ENCODE results near the gene BAD. TPM values are rescaled to one million over a fixed set of nuclear protein-coding genes. Genes with fewer than 3 reads are reported as not detected.

Gene BAD
- total RNA-seq, 1 experiment from 2014 or later = 19.3 TPM

DNA sequence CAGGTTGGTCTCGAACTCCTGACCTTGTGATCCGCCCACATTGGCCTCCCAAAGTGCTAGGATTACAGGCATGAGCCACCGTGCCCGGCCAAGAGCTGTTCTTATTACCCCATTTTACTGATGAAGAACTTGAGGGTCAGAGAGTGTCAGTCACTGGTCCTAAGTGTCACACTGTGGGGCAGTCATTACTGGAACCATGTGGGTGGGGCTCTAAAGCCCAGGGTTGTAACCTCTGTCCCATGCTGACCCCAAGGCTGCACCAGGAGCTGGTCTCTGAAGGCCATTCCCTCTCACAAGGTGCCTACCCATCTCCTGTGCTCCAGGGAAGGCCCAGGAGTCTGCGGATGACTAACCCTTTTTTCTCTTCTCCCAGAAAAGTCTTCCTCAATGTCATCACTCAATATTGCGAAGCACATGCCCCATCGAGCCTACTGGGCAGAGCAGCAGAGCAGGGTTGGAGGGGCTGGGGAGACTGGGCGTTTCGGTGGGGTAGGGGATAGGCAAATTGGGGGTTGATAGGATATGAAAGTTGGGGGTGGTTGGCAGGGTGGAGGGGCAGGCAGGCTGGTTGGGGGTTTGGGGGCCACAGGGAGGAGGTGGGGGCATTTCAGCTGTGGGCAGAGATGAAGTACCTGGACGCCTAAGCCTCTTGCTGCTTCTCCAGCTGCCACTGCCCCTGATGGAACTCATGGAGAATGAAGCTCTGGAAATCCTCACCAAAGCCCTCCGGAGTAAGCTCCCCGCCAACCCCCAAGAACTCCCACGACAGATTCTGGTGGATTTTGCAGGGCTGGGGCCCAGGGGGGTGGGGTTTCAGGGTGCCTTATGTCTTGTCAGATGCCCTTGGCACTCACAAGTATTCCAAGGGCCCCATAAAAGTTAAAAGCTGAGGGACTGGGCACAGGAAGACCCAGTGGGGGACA lies 18.9 kb upstream of the BAD start:
- in situ Hi-C loops (cut with HindIII; ENCODE audit: low pct_unique_long_range_greater_than_20kb, low sequenced_read_pairs) = no loop called here
- no peak for DNase-seq (ENCODE audit: low read depth, low spot score)

DNA sequence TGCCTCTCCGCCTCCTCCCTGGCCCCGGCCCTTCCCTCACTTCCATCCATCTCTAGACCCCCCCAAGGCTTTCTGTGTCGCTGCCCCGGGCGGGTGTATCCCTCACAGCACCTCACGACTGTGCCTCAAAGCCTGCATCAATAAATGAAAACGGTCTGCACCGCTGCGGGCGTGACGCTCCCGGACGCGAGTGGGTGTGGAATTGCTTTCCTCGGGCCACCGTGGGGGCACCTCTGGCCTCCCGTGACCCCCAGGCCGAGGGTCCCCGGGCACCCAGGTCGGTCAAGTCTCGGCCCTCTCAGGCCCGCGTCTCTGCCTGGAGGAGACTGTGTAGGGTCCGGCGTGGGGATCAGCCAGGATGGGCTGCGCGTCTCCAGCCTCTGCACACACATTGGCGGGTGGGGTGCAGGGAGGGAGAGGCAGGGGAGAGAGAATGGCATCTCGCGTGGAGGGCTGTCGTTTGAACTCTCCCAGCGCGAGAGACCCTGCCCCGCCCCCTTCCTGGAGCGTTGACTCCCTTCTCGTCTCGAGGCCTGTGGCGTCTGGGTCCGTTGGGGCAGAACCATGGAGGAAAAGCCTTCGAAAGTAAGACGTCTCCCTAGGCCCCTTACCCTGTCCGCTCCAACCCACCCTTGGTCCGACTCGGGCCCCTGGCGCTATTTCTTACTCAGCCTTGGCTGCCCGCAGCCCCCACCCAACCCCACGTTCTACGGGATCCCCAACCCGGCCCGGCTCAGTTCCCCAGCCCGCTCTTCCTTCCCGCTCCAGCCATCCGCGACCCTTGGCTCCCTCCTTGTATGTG lies 15.6 kb upstream of the BAD start, which contains the start of gene CATSPERZ:
CATSPERZ (plus strand) TSS at position 512 of the 802 bp plus-strand sequence; CDS start at position 565, 53 bp downstream.
- in situ Hi-C loops (cut with HindIII; ENCODE audit: low pct_unique_long_range_greater_than_20kb, low sequenced_read_pairs) = no loop called here

DNA sequence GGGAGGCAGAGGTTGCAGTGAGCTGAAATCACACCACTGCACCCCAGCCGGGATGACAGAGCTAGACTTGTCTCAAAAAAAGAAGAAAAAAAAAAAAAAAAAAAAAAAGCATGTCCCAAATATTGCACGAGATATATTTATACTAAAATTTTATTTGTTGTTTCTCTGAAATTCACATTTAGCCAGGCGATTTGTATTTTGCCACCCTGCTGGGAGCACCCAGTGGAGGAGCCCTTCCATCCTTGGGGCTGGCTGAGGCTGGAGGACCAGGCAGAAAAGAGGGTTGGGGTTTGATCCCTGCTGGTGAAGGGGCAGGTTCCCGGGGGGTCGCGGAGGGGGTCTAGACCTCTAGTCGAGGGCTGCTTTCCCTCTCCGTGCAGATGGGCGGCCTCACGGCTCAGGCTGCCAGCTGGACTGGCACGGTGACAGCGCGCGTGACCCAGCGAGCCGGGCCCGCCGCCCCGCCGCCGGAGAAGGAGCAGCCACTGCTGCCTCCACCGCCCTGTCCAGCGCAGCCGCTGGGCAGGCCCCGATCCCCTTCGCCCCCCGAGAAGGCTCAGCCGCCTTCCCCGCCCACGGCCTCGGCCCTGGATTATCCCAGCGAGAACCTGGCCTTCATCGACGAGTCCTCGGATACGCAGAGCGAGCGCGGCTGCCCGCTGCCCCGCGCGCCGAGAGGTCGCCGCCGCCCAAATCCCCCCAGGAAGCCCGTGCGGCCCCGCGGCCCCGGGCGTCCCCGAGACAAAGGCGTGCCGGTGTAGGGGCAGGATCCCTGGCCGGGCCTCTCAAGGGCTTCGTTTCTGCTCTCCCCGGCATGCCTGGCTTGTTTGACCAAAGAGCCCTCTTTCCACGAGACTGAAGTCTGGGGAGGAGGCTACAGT lies 14.7 kb upstream of the BAD start:
- DNase-seq (ENCODE audit: low read depth, low spot score) = no peak
- in situ Hi-C loops (cut with HindIII; ENCODE audit: low pct_unique_long_range_greater_than_20kb, low sequenced_read_pairs) = no loop called here

More for the DNA sequence above, 15.6 kb upstream of the BAD start, which contains the start of gene CATSPERZ:
- DNase-seq (ENCODE audit: low read depth, low spot score) = no peak

DNA sequence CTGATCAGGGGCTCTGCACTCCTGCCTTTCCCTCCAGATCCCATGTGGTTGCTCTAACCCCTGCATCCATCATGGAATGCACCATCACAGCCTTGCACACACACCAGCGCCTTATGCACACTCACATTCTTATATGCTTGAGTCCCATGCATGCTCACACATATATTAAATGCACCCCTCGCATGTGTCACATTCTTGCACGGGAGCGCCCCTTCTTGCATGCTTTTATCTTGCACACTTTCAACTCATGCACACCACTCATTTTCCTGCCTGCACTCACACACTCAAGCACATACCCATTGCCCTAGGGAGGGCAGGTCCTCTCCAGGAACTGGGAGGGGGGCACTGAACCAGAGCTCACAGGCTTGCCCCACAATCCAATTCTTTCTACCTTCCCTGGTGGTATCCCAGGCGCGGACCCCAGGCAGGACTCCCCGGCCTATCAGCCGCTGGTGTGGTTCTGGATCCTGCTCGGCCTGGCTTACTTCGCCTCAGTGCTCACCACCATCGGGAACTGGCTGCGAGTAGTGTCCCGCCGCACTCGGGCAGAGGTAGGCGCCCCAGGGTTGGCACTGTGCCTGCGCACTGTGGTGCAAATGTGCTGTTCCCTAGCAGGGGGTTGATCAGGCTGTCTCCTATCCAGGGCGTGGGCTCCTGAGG lies 13.4 kb upstream of the BAD start:
- DNase-seq (ENCODE audit: low read depth, low spot score) = no peak
- in situ Hi-C loops (cut with HindIII; ENCODE audit: low pct_unique_long_range_greater_than_20kb, low sequenced_read_pairs) = no loop called here

DNA sequence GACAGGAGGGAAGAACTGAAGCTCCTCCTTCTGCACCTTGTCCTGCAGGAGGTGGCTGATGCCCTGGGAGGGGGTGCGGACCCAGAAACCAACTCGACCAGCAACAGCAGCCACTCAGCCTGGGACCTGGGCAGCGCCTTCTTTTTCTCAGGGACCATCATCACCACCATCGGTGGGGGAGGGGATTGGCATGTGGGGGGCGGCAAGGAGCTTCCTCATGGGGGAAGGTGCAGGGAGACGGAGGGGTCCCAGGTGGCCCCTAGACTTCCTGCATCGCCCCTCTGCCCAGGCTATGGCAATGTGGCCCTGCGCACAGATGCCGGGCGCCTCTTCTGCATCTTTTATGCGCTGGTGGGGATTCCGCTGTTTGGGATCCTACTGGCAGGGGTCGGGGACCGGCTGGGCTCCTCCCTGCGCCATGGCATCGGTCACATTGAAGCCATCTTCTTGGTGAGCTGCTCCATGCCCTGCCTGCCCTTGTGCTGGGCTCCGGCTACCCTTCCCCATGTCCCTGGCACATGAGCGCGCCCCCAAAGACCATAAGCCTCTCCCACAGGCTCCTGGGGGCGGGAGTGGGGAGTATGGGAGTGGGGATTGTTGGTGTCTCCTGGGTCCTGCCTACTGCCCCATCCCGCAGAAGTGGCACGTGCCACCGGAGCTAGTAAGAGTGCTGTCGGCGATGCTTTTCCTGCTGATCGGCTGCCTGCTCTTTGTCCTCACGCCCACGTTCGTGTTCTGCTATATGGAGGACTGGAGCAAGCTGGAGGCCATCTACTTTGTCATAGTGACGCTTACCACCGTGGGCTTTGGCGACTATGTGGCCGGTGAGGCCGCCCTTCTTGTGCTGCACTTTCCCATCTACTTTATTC lies 12.6 kb upstream of the BAD start:
- no peak for DNase-seq (ENCODE audit: low read depth, low spot score)
- in situ Hi-C loops (cut with HindIII; ENCODE audit: low pct_unique_long_range_greater_than_20kb, low sequenced_read_pairs) = no loop called here

DNA sequence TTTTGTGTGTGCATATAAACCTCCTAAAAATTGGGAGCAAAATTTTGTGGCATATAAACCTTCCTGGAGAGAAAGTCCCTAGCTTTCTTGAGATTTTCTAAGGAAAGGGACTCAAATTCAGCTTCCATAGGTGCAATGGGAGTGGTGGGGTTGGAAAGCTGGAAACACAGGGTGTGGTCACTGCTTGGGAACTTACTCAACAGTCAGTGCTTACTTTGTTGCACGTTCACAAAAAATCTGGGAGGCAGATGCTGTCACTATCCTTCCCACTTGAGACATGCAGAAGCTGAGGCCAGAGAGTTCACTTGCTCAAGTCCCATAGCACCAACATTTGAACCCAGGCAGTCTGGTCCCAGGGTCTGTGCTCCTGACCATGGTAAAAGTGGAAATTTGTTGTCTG lies 11.8 kb upstream of the BAD start:
- in situ Hi-C loops (cut with HindIII; ENCODE audit: low pct_unique_long_range_greater_than_20kb, low sequenced_read_pairs) = no loop called here
- no peak for DNase-seq (ENCODE audit: low read depth, low spot score)

DNA sequence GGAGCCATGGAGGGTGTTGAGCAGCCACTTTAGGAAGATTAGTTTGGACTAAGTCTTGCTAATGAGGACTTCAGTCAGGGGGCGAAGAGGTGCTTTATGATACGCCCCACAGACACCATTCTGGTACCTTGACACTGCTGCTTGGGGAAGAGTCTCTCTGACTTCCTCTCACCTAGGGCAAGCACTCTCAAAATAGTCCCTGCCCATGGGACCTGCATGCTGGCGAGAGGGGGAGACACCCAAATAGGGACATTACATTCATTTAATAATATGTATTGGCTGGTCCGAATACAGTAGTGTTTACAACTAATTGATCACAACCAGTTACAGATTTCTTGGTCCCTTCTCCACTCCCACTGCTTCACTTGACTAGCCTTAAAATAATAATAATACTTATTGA lies 11.3 kb upstream of the BAD start:
- in situ Hi-C loops (cut with HindIII; ENCODE audit: low pct_unique_long_range_greater_than_20kb, low sequenced_read_pairs) = no loop called here
- DNase-seq (ENCODE audit: low read depth, low spot score) = no peak

DNA sequence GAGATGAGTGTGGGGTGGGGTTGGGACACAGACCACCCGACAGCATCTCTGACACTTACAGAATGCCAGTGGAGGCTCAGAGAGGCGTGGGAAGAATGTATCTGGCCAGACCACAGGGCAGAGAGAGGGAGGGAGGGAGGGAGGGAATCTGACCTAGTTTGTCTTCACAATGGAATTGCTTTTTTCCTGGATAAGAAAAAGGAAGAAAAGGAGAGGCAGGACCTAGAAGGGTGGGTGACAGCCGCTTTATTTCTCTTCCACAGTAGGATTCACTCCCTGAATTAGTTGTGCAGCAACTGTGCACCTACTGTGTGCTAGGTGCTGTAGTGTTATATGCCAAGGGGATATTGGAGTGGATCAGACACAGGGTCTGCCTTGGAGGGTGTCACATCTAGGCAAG lies 10.3 kb upstream of the BAD start:
- in situ Hi-C loops (cut with HindIII; ENCODE audit: low pct_unique_long_range_greater_than_20kb, low sequenced_read_pairs) = no loop called here
- DNase-seq (ENCODE audit: low read depth, low spot score) = no peak

DNA sequence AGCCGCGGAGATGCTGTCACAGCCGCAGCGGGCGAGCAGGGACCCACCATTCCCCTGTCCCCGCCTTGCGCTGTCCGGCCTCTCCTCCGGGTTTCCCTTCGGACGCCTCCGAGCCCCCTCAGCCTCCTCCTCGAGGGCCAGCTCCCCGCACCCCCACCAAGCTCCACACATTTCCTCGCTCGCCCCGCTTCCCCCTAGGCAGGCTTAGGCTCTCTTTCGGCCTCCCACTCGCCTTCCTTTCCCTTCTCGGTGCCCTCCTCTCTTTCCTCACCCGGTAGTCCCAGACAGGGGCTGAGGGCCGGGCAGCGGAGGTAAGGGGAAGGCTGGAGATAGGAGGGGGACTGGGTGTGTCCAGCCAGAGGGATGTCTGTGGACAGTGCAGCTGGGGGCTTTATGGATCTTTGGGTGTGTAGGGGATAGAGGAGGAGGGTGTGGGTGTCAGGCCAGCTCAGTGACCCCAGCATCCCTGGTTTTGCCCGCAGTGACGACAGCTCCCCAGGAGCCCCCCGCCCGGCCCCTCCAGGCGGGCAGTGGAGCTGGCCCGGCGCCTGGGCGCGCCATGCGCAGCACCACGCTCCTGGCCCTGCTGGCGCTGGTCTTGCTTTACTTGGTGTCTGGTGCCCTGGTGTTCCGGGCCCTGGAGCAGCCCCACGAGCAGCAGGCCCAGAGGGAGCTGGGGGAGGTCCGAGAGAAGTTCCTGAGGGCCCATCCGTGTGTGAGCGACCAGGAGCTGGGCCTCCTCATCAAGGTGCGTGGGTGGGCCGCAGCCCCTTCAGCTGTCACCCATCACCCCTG lies 8.2 kb upstream of the BAD start:
- DNase-seq (ENCODE audit: low read depth, low spot score) = no peak

DNA sequence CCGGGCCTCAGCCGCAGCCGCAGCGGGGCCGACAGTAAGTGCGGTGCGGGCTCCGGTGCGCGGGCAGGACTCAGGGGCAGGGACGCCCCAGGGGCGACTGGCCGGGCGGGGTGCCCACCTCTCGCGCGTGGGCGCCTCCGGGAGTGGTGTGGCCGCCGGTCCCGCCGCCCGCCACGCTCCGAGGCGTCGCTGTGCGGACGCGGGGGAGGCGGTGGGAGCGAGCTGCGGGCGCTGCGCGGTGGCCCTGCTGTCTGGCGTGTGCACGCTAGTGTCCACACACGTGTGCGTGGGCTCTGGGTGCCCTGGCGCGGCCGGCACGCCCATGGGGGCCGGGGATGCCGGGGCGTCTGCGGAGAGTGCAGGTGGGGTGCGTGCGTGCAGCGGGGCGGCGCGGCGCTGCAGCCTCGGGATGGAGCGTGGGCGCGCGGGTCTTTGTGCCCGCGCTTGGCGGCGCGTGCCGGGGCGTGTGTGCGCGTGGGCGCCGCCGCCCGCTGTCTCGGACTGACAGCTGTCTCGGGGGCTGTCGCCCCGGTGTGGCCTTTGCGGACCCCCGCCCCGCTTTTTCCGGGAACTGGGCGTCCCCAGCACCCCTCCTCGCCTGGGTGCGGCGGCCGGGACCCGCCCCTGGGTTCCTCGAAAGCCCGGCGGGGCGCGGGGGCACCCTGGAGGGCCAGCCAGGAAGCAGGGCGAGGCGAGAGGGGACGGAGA lies 7.4 kb upstream of the BAD start:
- in situ Hi-C loops (cut with HindIII; ENCODE audit: low pct_unique_long_range_greater_than_20kb, low sequenced_read_pairs) = no loop called here
- DNase-seq (ENCODE audit: low read depth, low spot score) = no peak

More for the DNA sequence above, 8.2 kb upstream of the BAD start:
- in situ Hi-C loops (cut with HindIII; ENCODE audit: low pct_unique_long_range_greater_than_20kb, low sequenced_read_pairs) = no loop called here

DNA sequence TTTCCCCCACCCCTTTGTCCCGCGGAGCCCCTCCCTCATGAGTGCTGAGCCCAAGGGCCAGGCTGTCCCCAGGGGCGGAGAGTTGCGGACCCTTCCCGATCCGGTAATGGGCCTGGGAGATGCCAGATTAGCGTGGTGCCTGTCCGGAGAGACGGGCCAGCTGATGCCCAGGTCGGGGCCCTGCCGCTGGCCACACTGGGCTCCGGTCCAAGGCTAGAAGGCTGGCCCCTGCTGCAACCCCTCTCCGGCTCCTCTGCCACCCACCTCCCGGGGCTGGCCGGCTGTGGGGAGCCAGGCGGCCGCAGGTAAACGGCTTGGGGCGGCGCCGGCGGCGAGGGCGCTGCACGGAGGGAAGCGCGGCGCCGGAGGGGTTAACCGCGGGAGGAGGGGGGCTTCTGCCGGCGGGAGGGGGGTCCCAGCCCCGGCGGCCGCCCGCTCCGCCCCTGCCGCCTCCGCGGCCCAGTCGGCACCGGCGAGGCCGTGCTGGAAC lies 6.8 kb upstream of the BAD start, which contains the start of gene KCNK4:
KCNK4 (plus strand) TSS at position 41 of the 490 bp plus-strand sequence. CDS start 1,717 bp downstream, outside the sequence.
- no peak for DNase-seq (ENCODE audit: low read depth, low spot score)
- in situ Hi-C loops (cut with HindIII; ENCODE audit: low pct_unique_long_range_greater_than_20kb, low sequenced_read_pairs) = no loop called here

DNA sequence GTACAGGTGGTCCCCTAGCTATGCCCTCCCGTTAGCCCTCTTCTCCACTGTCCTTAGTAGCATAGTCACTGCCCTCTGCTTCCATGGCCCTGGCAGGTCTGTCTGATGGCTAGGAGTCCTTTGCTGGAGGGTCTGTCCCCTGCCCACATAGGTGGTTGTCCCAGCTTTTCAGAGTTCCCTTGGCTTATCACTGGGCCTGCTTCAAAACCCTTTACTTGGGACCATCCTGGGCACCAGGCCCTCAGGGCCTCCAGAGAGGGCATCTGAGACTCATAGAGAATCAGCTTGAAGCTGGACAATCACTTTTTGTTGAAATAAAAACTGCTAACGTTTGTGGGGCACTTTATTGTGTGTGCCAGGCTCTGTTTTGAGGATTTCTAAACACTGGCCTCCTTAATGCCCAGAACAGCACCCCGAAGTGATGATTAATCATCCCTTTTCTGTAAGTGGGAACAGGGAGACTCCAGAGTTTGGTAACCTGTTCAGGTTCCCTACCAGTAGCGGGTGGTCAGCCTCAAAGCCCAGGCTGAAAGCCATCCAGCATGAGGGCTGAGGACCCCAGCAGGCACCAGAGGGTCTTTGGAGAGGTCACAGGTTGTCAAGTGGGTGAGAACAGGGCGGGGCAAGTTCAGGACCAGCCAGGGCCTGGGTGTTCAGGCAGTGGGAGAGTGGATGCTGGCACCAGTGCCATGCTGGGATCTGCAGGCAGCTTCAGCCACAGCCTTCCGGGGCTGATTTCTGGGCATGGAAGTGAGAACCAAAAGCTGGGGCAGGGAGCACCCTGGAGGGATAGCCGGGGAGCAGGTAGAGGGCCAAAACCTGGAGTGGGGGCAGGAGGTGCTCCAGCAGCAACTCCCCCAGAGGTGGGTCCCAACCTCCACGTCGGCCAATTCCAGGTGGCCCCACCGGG lies 6.1 kb upstream of the BAD start:
- DNase-seq (ENCODE audit: low read depth, low spot score) = no peak
- in situ Hi-C loops (cut with HindIII; ENCODE audit: low pct_unique_long_range_greater_than_20kb, low sequenced_read_pairs) = no loop called here

DNA sequence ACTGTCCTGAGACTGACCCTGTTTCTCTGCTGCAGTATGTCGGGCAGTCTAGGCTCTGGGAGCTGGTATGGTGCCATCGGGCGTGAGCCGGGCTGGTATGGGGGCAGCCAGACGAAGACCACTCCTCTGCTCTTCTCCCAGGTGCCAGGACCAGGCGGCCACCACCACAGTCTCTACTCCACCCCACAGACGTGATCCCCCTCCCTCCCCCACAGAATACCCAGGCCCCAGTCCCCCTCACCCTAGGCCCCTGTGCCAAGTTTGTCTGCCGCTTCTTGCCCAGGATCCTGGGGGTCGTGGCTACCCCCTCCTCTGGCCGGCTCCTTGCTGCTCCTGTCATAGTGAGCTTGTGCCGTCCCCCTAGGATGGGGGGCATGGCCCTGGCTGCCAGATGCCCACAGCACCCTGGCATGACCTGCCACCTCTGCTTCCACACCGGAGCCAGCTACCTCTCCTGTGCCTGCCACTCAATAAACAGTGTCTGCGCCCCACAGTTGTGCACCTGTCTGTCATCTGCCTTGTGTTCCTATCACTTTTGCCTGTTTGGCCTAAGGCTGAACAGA lies 4.6 kb upstream of the BAD start:
- no peak for DNase-seq (ENCODE audit: low read depth, low spot score)
- in situ Hi-C loops (cut with HindIII; ENCODE audit: low pct_unique_long_range_greater_than_20kb, low sequenced_read_pairs) = no loop called here

DNA sequence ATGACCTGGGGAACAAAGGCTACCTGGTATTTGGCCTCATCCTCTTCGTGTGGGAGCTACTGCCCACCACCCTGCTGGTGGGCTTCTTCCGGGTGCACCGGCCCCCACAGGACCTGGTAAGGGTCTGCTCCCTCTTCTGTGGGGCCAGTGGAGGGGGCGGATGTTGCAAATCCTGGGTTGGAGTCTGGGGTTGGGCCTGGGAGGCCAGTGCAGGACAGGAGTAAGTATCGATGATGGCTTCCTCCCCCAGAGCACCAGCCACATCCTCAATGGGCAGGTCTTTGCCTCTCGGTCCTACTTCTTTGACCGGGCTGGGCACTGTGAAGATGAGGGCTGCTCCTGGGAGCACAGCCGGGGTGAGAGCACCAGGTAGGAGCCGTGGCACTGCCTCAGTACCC lies 3.9 kb upstream of the BAD start:
- no peak for DNase-seq (ENCODE audit: low read depth, low spot score)
- in situ Hi-C loops (cut with HindIII; ENCODE audit: low pct_unique_long_range_greater_than_20kb, low sequenced_read_pairs) = no loop called here

Data from SK-MEL-5 (cell line).